Measurements from ENCODE around the gene SLC17A3. TPM values are rescaled to one million over a fixed set of nuclear protein-coding genes. Genes with fewer than 3 reads are reported as not detected.

The SLC17A3 gene
- total and polyA plus RNA-seq, 2 experiments from 2014 or later: not detected

DNA sequence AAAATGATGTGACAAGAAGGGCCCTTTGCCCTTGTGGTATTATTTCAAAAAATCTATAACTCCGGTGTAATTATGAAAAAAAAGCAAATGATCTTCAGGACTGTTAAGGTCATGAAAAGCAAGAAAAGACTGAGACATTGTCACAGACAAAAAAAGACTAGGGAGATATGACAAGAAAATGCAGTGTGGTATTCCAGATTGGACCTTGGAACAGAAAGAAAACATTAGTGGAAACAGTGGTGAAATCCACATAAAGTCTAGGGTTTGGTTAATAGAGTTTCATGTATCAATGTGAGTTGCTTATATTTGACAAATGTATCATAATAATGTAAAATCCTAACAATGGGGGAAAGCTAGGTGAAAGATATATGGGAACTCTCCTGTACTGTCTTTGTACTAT lies 26.8 kb upstream of the SLC17A3 start:
- no peak overlapping the region for H3K27ac Mint-ChIP-seq
- H3F3A ChIP-seq (replicated peaks; ENCODE audit: low read depth): no peaks in the 10 kb centered on the region
- ATAC-seq: no peak

DNA sequence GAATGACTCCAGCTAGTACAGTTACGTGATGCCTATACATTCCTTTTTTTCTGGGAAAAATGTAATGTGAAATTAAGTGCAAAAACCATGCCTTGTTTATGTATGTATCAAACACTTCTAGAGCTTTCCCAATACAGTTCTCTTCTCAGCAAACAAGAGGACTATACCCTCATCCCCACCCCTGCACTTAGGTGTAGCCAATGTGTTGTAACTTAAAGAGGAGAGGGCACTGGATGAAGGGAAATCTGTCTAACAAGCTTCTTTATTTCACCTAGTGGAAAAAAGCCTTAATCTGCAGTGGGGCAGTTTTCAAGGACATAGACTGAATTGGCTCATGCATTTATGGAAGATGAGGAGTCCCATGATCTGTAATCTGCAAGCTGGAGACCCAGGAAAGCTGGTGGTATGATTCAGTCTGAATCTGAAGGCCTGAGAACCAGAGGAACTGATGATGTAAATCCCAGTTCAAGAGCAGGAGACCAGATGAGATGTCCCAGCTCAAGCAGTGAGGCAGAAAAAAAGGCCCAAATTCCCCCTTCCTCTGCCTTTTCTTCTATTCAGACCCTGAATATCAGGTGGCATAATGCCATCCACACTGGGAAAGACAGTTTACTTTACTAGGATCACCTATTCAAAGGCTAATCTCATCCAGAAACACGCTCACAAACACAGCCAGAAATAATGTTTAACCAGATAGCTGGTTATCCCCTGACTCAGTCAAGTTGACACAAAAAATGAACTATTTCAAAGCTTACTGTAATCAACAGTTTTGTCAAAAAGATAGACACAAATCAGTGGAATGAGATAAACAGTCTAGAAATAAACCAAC lies 25.8 kb upstream of the SLC17A3 start:
- Mint-ChIP-seq H3K4me3 (no peak overlapping the region), H3K4me1 (peaks cover 20% of the 10 kb centered on the region), H3K36me3 (ENCODE audit: low read depth) (no peaks in the 10 kb centered on the region), H3K27me3 (ENCODE audit: insufficient read depth, low read depth, poor library complexity) (no peaks in the 10 kb centered on the region), H3K27ac (no peak overlapping the region), H3K9me3 (no peaks in the 10 kb centered on the region)
- Histone ChIP-seq H3F3A (replicated peaks; ENCODE audit: low read depth) (no peaks in the 10 kb centered on the region), H3K4me1 (ENCODE audit: insufficient read depth) (peaks cover 8% of the 10 kb centered on the region; the same call in 1 of the 2 replicates), H2AFZ (peak overlapping the region; percentile 16; the same call in 1 of the 2 replicates), H3K27me3 (ENCODE audit: insufficient read depth) (no peaks in the 10 kb centered on the region), H3K27ac (ENCODE audit: low read depth) (peak overlapping the region; percentile 0; the same call in 1 of the 2 replicates), H3K79me2 (replicated peaks; ENCODE audit: insufficient read depth) (no peaks in the 10 kb centered on the region), H3K4me2 (0 out of 2 replicates have a peak overlapping the region, but pooled peaks have one; percentile 0), H4K20me1 (replicated peaks; ENCODE audit: insufficient read depth) (no peaks in the 10 kb centered on the region), H3K4me3 (no peak overlapping the region), H3K36me3 (ENCODE audit: insufficient read depth) (no peaks in the 10 kb centered on the region), H3K9me2 (ENCODE audit: insufficient read depth) (no peaks in the 10 kb centered on the region)
- DNase-seq (ENCODE audit: low spot score) (peak; percentile 8), ATAC-seq (no peak; the same call in 1 of the 3 replicates)
- TF ChIP-seq EZH2 (IDR thresholded peaks at IDR 0.05; ENCODE audit: low read depth, unreplicated experiment) (no peak), CREB1 (CRISPR knock-in tag; IDR thresholded peaks at IDR 0.05; ENCODE audit: low read depth) (no peak), ZNF331 (CRISPR knock-in tag; IDR thresholded peaks at IDR 0.05; ENCODE audit: low read depth) (no peak), STAT1 (IDR thresholded peaks at IDR 0.05; ENCODE audit: unreplicated experiment) (no peak), JUNB (IDR thresholded peaks at IDR 0.05; ENCODE audit: unreplicated experiment) (no peak)
- TF ChIP-seq, protein P1, sequence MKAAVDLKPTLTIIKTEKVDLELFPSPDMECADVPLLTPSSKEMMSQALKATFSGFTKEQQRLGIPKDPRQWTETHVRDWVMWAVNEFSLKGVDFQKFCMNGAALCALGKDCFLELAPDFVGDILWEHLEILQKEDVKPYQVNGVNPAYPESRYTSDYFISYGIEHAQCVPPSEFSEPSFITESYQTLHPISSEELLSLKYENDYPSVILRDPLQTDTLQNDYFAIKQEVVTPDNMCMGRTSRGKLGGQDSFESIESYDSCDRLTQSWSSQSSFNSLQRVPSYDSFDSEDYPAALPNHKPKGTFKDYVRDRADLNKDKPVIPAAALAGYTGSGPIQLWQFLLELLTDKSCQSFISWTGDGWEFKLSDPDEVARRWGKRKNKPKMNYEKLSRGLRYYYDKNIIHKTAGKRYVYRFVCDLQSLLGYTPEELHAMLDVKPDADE (IDR thresholded peaks at IDR 0.05): no peak
- TF ChIP-seq, protein P2, sequence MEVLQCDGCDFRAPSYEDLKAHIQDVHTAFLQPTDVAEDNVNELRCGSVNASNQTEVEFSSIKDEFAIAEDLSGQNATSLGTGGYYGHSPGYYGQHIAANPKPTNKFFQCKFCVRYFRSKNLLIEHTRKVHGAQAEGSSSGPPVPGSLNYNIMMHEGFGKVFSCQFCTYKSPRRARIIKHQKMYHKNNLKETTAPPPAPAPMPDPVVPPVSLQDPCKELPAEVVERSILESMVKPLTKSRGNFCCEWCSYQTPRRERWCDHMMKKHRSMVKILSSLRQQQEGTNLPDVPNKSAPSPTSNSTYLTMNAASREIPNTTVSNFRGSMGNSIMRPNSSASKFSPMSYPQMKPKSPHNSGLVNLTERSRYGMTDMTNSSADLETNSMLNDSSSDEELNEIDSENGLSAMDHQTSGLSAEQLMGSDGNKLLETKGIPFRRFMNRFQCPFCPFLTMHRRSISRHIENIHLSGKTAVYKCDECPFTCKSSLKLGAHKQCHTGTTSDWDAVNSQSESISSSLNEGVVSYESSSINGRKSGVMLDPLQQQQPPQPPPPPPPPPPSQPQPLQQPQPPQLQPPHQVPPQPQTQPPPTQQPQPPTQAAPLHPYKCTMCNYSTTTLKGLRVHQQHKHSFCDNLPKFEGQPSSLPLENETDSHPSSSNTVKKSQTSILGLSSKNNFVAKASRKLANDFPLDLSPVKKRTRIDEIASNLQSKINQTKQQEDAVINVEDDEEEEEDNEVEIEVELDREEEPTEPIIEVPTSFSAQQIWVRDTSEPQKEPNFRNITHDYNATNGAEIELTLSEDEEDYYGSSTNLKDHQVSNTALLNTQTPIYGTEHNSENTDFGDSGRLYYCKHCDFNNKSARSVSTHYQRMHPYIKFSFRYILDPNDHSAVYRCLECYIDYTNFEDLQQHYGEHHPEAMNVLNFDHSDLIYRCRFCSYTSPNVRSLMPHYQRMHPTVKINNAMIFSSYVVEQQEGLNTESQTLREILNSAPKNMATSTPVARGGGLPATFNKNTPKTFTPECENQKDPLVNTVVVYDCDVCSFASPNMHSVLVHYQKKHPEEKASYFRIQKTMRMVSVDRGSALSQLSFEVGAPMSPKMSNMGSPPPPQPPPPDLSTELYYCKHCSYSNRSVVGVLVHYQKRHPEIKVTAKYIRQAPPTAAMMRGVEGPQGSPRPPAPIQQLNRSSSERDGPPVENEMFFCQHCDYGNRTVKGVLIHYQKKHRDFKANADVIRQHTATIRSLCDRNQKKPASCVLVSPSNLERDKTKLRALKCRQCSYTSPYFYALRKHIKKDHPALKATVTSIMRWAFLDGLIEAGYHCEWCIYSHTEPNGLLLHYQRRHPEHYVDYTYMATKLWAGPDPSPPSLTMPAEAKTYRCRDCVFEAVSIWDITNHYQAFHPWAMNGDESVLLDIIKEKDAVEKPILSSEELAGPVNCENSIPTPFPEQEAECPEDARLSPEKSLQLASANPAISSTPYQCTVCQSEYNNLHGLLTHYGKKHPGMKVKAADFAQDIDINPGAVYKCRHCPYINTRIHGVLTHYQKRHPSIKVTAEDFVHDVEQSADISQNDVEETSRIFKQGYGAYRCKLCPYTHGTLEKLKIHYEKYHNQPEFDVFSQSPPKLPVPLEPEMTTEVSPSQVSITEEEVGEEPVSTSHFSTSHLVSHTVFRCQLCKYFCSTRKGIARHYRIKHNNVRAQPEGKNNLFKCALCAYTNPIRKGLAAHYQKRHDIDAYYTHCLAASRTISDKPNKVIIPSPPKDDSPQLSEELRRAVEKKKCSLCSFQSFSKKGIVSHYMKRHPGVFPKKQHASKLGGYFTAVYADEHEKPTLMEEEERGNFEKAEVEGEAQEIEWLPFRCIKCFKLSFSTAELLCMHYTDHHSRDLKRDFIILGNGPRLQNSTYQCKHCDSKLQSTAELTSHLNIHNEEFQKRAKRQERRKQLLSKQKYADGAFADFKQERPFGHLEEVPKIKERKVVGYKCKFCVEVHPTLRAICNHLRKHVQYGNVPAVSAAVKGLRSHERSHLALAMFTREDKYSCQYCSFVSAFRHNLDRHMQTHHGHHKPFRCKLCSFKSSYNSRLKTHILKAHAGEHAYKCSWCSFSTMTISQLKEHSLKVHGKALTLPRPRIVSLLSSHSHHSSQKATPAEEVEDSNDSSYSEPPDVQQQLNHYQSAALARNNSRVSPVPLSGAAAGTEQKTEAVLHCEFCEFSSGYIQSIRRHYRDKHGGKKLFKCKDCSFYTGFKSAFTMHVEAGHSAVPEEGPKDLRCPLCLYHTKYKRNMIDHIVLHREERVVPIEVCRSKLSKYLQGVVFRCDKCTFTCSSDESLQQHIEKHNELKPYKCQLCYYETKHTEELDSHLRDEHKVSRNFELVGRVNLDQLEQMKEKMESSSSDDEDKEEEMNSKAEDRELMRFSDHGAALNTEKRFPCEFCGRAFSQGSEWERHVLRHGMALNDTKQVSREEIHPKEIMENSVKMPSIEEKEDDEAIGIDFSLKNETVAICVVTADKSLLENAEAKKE (CRISPR knock-in tag; IDR thresholded peaks at IDR 0.05): no peak

More for the DNA sequence above, 26.8 kb upstream of the SLC17A3 start:
- Mint-ChIP-seq H3K4me3 (no peak overlapping the region), H3K9me3 (no peaks in the 10 kb centered on the region), H3K27me3 (ENCODE audit: insufficient read depth, low read depth, poor library complexity) (no peaks in the 10 kb centered on the region), H3K36me3 (ENCODE audit: low read depth) (no peaks in the 10 kb centered on the region), H3K4me1 (peaks cover 20% of the 10 kb centered on the region)
- no peak overlapping the region for H3K27ac ChIP-seq (ENCODE audit: low read depth)
- H3K27me3 ChIP-seq (ENCODE audit: insufficient read depth): no peaks in the 10 kb centered on the region
- H4K20me1 ChIP-seq (replicated peaks; ENCODE audit: insufficient read depth): no peaks in the 10 kb centered on the region
- no peaks in the 10 kb centered on the region for H3K9me2 ChIP-seq (ENCODE audit: insufficient read depth)
- no peak for DNase-seq (ENCODE audit: low spot score)
- no peaks in the 10 kb centered on the region for H3K79me2 ChIP-seq (replicated peaks; ENCODE audit: insufficient read depth)
- TF ChIP-seq, protein P3, sequence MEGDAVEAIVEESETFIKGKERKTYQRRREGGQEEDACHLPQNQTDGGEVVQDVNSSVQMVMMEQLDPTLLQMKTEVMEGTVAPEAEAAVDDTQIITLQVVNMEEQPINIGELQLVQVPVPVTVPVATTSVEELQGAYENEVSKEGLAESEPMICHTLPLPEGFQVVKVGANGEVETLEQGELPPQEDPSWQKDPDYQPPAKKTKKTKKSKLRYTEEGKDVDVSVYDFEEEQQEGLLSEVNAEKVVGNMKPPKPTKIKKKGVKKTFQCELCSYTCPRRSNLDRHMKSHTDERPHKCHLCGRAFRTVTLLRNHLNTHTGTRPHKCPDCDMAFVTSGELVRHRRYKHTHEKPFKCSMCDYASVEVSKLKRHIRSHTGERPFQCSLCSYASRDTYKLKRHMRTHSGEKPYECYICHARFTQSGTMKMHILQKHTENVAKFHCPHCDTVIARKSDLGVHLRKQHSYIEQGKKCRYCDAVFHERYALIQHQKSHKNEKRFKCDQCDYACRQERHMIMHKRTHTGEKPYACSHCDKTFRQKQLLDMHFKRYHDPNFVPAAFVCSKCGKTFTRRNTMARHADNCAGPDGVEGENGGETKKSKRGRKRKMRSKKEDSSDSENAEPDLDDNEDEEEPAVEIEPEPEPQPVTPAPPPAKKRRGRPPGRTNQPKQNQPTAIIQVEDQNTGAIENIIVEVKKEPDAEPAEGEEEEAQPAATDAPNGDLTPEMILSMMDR (conservative IDR thresholded peaks at IDR 0.05; ENCODE audit: low read depth in 2 of 2): no peak
- no peak for TF ChIP-seq ZNF331 (CRISPR knock-in tag; IDR thresholded peaks at IDR 0.05; ENCODE audit: low read depth)
- no peak for TF ChIP-seq NANOG (IDR thresholded peaks at IDR 0.05; ENCODE audit: borderline replicate concordance)
- no peak for TF ChIP-seq CREB1 (CRISPR knock-in tag; IDR thresholded peaks at IDR 0.05; ENCODE audit: low read depth)
- no peak for TF ChIP-seq ZNF114 (CRISPR knock-in tag; IDR thresholded peaks at IDR 0.05)
- TF ChIP-seq JUNB (IDR thresholded peaks at IDR 0.05; ENCODE audit: unreplicated experiment): no peak
- no peak for TF ChIP-seq EZH2 (IDR thresholded peaks at IDR 0.05; ENCODE audit: low read depth, unreplicated experiment)
- H3K4me1 ChIP-seq (ENCODE audit: insufficient read depth): peaks cover 8% of the 10 kb centered on the region; the same call in 1 of the 2 replicates
- no peaks in the 10 kb centered on the region for H3K36me3 ChIP-seq (ENCODE audit: insufficient read depth)
- H2AFZ ChIP-seq: no peak overlapping the region
- H3K4me3 ChIP-seq: no peak overlapping the region
- H3K4me2 ChIP-seq: no peak overlapping the region
